GM12892 (cell line): ENCODE data around the gene TRIM17.

ENCODE experiments used
- POLR2A ChIP-seq: IDR thresholded peaks from 2 replicates; pipeline ENCODE4 v1.6.1; 2011; ENCODE audit warnings: low read depth, low read length, control low read depth
- POLR2AphosphoS5 ChIP-seq: IDR thresholded peaks from 2 replicates; pipeline ENCODE4 v1.6.1; 2011; ENCODE audit warnings: low read depth, low read length, control low read depth
- TAF1 ChIP-seq: IDR thresholded peaks from 2 replicates; pipeline ENCODE4 v1.6.1; 2011; ENCODE audit warnings: low read depth, mild to moderate bottlenecking, control low read depth, low read length, borderline replicate concordance

DNA sequence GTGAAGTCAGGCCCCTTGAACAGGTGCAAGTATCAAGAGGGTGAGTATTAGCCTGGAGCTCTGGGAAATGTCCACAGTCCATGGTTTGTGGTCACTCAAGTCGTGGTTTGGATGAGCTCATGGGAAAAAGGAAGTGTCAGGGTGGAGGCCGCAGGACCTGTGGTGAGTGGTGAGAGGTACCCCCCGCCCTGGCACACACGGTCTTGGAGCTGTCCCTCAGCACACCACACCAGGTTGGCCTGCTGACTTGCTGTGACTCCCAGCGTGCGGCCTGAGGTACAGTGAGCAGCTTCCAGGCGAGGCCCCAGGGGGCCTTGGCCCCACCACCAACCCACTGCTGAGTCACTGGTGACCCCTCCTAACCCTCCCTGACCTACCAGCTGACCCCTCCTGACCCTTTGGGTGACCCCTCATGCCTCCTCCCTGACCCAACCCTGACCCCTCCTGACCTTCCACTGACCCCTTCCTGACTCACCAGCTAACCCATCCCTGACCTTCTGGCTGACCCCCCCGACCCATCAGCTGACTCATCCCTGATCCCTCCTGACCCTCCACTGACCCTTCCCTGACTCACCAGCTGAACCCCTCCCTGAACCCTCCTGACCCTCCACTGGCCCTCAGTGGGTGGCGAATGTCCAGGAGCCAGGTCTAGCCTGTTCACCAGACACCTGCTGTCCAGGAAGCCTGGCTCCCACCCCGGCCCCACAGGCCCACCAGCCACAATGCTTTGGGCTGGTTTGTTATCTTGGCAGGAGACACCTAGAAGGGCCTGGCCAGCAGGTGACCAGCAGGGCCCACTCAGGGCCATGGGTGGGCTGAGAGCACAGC is 35.7 kb upstream of the TRIM17 start:
- no peak for TF ChIP-seq POLR2A
- TF ChIP-seq POLR2AphosphoS5, result no peak
- no peak for TF ChIP-seq TAF1
